ENCODE data around the gene GVQW3.

GRCh38 chr11:76339221-76339620 lies 41.9 kb upstream of the GVQW3 start:
- no peak for TF ChIP-seq CTCF (conservative IDR thresholded peaks at IDR 0.05 in 1 of 2, IDR thresholded peaks at IDR 0.05 in 1 of 2; ENCODE audit: extremely low read depth in 1 of 2, insufficient read depth in 1 of 2, low read depth in 1 of 2, low read length in 2 of 2)
- TF ChIP-seq EZH2 (IDR thresholded peaks at IDR 0.05; ENCODE audit: borderline replicate concordance, low read length): no peak

Data from mammary epithelial cell (primary cell).